Heart left ventricle (tissue), 16 donors: Measurements from ENCODE around the gene RNF186. TPM values are rescaled to one million over a fixed set of nuclear protein-coding genes. Genes with fewer than 3 reads are reported as not detected.

ENCODE experiments used
- ATAC-seq, 4 donors: fragments of 200-7000 bp; cut with Tn5 transposase; one replicate each; pipeline ENCODE4 v1.9.1; 2020 to 2022; ENCODE audit warnings: moderate library complexity in 4 of 4, mild to moderate bottlenecking in 3 of 4, moderate number of reproducible peaks in 1 of 4
- DNase-seq, 5 donors: peaks; one replicate each; pipeline ENCODE4 v3.0.0-alpha.2; 2020
- H3K27ac ChIP-seq, 12 donors: fragments of 200-600 bp; sonication (generic) in 4 of 12; one replicate each; pipeline versions ENCODE4 v1.5.0 to v1.8.0; 2016 to 2022; ENCODE audit warnings: mild to moderate bottlenecking in 2 of 12
- H3K27me3 ChIP-seq, 9 donors: fragments of 200-600 bp; sonication (generic) in 2 of 9; one replicate each; pipeline versions ENCODE4 v1.5.1 to v1.8.0; 2016 to 2022; ENCODE audit warnings: mild to moderate bottlenecking in 3 of 9
- H3K36me3 ChIP-seq, 9 donors: fragments of 200-600 bp; sonication (generic) in 2 of 9; one replicate each; pipeline versions ENCODE4 v1.5.0 to v1.8.0; 2018 to 2022; ENCODE audit warnings: mild to moderate bottlenecking in 2 of 9
- H3K4me1 ChIP-seq, 12 donors: fragments of 200-600 bp; sonication (generic) in 4 of 12; one replicate each; pipeline versions ENCODE4 v1.5.0 to v1.8.0; 2016 to 2022; ENCODE audit warnings: mild to moderate bottlenecking in 3 of 12
- H3K4me3 ChIP-seq, 12 donors: fragments of 200-600 bp; sonication (generic) in 4 of 12; one replicate each; pipeline versions ENCODE4 v1.5.0 to v1.8.0; 2017 to 2022; ENCODE audit warnings: mild to moderate bottlenecking in 9 of 12, moderate library complexity in 4 of 12
- H3K9me3 ChIP-seq, 12 donors: fragments of 200-600 bp; sonication (generic) in 4 of 12; one replicate each; pipeline versions ENCODE4 v1.5.0 to v1.8.0; 2016 to 2022; ENCODE audit warnings: mild to moderate bottlenecking in 1 of 12
- POLR2A ChIP-seq, 2 donors: fragments of 450-650 bp; IDR thresholded peaks; one replicate each; pipeline ENCODE4 v1.6.1; 2017; ENCODE audit warnings: antibody characterized with exemption in 2 of 2, mild to moderate bottlenecking in 2 of 2, moderate library complexity in 2 of 2
- WGBS, 4 donors: extraction: QIAGEN DNeasy Blood & Tissue Kit in 2 of 4; methylation state at CpG; one replicate each; pipeline versions ENCODE4 v1.1.5 to v1.1.7; 2013 to 2018; 5-methylcytosine and 5-hydroxymethylcytosine counted together
- intact Hi-C, 10 donors: fragments of 100-400 bp; cut with DNase I; formaldehyde crosslinking; loops; one replicate each; pipeline versions ENCODE4 v1.11.1 to v1.14.2; 2022
- polyA plus RNA-seq, 2 donors: library from polyadenylated mRNA; stranded (reverse); fragments of 200-250 nt; gene quantifications; one replicate each; pipeline ENCODE4 v1.2.3, GENCODE V29; 2013
- total RNA-seq, 9 donors: library from RNA; depleted of rRNA in 2 of 9; stranded (reverse); fragments of >200 nt in 2 of 9; fragmentation: NEBNext Ultra II Directional in 3 of 9; extraction: Animal tissue kit (Norgen Biotek cat#: 25700) in 3 of 9; gene quantifications; one replicate each; pipeline versions ENCODE4 v1.1.0 to v1.2.4, GENCODE V29; 2016 to 2023
- TF ChIP-seq, protein P1 (sequence below), 12 donors: fragments of 200-600 bp; sonication (generic) in 4 of 12; IDR thresholded peaks; one replicate each; pipeline versions ENCODE4 v1.5.0 to v1.8.0; 2018 to 2022; ENCODE audit warnings: antibody characterized with exemption in 12 of 12, mild to moderate bottlenecking in 5 of 12
- donor health status: ischemic (EF 13 %, LVEDD 7.1; RV severe dilation, severe dysfunction).
- donor health status: healthy with polysubstance abuse.
- donor health status: DM: no; HTN: yes; CAD: no.
- donor health status: DM: no; HTN: no; CAD: no.
- donor health status: ischemic (EF 25% LVEDD 6.9; RV normal size, moderate dysfunction).
- donor health status: ischemic (EF 25% LVEDD 5.7; RV mildly dilated, moderate dysfunction).
- donor health status: healthy.
- donor health status: DM: yes; HTN: yes; CAD: no.
- donor health status: ischemic (EF 35%, LVEDD 5.7; RV mildly dilated, moderate dysfunction).
- donor health status: nonischemic (EF 11% LVEDD 7.7; RV severe dilation, severe dysfunction).
- donor health status: DM: yes; HTN: yes; CAD: no.
- donor health status: PGD.
- donor health status: ischemic (EF 29% LVEDD 5.4; RV normal size, mild dysfunction).
- donor health status: nonischemic (EF 23%, LVEDD 6.1; RV moderate dilation, normal function).

Gene RNF186
- total and polyA plus RNA-seq, 11 donors: not detected

GRCh38 chr1:19808351-19808750, 6.7 kb downstream of the RNF186 start:
- Histone ChIP-seq H3K4me3 (no peak overlapping the region), H3K4me1 (no peaks in the 10 kb centered on the region), H3K36me3 (no peaks in the 10 kb centered on the region), H3K27ac (no peak overlapping the region), H3K27me3 (peaks cover 0 to 3% (median 0%) of the 10 kb centered on the region in 9 donors), H3K9me3 (peaks cover 0 to 6% (median 0%) of the 10 kb centered on the region in 12 donors)
- ATAC-seq (no peak), DNase-seq (no peak)
- intact Hi-C loops: no loop called here
- TF ChIP-seq, protein P1, sequence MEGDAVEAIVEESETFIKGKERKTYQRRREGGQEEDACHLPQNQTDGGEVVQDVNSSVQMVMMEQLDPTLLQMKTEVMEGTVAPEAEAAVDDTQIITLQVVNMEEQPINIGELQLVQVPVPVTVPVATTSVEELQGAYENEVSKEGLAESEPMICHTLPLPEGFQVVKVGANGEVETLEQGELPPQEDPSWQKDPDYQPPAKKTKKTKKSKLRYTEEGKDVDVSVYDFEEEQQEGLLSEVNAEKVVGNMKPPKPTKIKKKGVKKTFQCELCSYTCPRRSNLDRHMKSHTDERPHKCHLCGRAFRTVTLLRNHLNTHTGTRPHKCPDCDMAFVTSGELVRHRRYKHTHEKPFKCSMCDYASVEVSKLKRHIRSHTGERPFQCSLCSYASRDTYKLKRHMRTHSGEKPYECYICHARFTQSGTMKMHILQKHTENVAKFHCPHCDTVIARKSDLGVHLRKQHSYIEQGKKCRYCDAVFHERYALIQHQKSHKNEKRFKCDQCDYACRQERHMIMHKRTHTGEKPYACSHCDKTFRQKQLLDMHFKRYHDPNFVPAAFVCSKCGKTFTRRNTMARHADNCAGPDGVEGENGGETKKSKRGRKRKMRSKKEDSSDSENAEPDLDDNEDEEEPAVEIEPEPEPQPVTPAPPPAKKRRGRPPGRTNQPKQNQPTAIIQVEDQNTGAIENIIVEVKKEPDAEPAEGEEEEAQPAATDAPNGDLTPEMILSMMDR (IDR thresholded peaks at IDR 0.05): no peak
- no peak for TF ChIP-seq POLR2A (IDR thresholded peaks at IDR 0.05)
- 81 to 85% (median 83%) methylated on average over 7 of the region's 7 CpGs for WGBS, 4 donors

GRCh38 chr1:19804831-19805251, 10.2 kb downstream of the RNF186 start:
- WGBS, 4 donors: 61 to 78% (median 67%) methylated on average over 6 of the region's 6 CpGs
- intact Hi-C loops: no loop called here

GRCh38 chr1:19802269-19802668, 12.8 kb downstream of the RNF186 start:
- 51 to 58% (median 56%) methylated on average over 7 of the region's 7 CpGs for WGBS, 4 donors
- H3K4me1 ChIP-seq: peaks cover 0 to 18% (median 7%) of the 10 kb centered on the region in 12 donors
- peaks cover 0 to 3% (median 0%) of the 10 kb centered on the region in 9 donors for H3K27me3 ChIP-seq
- intact Hi-C loops: no loop called here
- no peak overlapping the region for H3K4me3 ChIP-seq
- no peak overlapping the region for H3K27ac ChIP-seq
- no peak for ATAC-seq
- no peak for DNase-seq
- peaks cover 0 to under 1% (median 0%) of the 10 kb centered on the region in 9 donors for H3K36me3 ChIP-seq
- no peak for TF ChIP-seq POLR2A (IDR thresholded peaks at IDR 0.05)
- TF ChIP-seq, protein P1 (IDR thresholded peaks at IDR 0.05): no peak
- H3K9me3 ChIP-seq: no peaks in the 10 kb centered on the region

More at GRCh38 chr1:19804831-19805251, 10.2 kb downstream of the RNF186 start:
- no peaks in the 10 kb centered on the region for H3K36me3 ChIP-seq
- DNase-seq: peak in 1 of 5 donors; percentile 18
- H3K27ac ChIP-seq: peak overlapping the region in 1 of 12 donors; percentile 26
- TF ChIP-seq POLR2A (IDR thresholded peaks at IDR 0.05): no peak
- TF ChIP-seq, protein P1 (IDR thresholded peaks at IDR 0.05): no peak
- peaks cover 0 to 6% (median 0%) of the 10 kb centered on the region in 12 donors for H3K9me3 ChIP-seq
- peak in 1 of 4 donors; percentile 61 for ATAC-seq
- no peak overlapping the region for H3K4me3 ChIP-seq
- H3K4me1 ChIP-seq: peaks cover 0 to 8% (median 0%) of the 10 kb centered on the region in 12 donors
- H3K27me3 ChIP-seq: peaks cover 0 to 3% (median 0%) of the 10 kb centered on the region in 9 donors

DNA sequence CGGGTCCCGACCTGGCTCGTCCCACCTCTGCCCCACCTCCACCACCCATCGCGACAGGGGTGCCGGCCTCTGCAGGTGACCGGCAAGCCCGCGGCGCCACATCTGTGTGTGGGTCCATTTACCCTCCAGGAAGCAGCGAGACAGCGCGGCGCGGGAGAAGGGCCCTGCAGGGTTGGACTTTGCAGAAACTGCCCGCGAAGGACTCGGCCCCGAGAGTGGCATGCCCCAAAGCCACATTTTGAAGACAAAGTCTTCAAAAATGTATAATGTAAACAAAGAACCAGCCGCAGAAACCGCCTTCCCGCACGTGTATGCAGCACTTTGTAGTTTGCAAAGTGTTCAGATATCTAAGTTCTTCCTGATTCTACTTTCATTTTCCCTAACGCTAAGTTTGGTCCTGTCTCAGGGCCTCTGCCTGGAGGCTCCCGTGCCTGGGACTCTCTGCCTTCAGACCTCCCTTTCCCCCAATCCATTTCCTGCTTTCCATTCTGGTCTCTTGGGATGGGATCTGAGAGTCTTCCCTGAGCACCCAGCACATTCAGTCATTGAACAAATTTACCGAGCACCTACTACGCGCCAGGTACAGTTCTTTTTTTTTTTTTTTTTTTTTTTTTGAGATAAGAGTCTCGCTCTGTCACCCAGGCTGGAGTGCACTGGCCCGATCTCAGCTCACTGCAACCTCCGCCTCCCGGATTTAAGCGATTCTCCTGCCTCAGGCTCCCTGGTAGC, 14.8 kb downstream of the RNF186 start:
- 20 to 38% (median 28%) methylated on average over 18 to 33 of the region's 33 CpGs for WGBS, 4 donors

More for the DNA sequence above, 14.8 kb downstream of the RNF186 start:
- peak in 3 of 5 donors; percentile 33 to 79 (median 47) for DNase-seq
- intact Hi-C loops: no loop called here
- peak in 3 of 4 donors; percentile 48 to 58 (median 53) for ATAC-seq
- peak overlapping the region; percentile 63 to 88 (median 76) for H3K4me3 ChIP-seq
- H3K4me1 ChIP-seq: peaks cover 0 to 18% (median 7%) of the 10 kb centered on the region in 12 donors
- peaks cover 0 to 7% (median 0%) of the 10 kb centered on the region in 9 donors for H3K36me3 ChIP-seq
- peaks cover 0 to 3% (median 0%) of the 10 kb centered on the region in 9 donors for H3K27me3 ChIP-seq
- no peaks in the 10 kb centered on the region for H3K9me3 ChIP-seq
- peak overlapping the region in 11 of 12 donors; percentile 60 to 89 (median 75) for H3K27ac ChIP-seq
- TF ChIP-seq, protein P1 (IDR thresholded peaks at IDR 0.05): no peak
- TF ChIP-seq POLR2A (IDR thresholded peaks at IDR 0.05): no peak
